Activated CD8-positive, alpha-beta T cell treated with anti-CD3 and anti-CD28 coated beads for 36 hours (primary cell): Measurements from ENCODE around the gene SNX18. TPM values are rescaled to one million over a fixed set of nuclear protein-coding genes. Genes with fewer than 3 reads are reported as not detected.
A peak's percentile ranks its signal among the peaks of the same experiment; 100 is the strongest.

Experiments
- ATAC-seq: fragments of 200-7000 bp; cut with Tn5 transposase; one replicate; pipeline ENCODE4 v1.10.0; 2021; ENCODE audit warnings: mild to moderate bottlenecking, moderate library complexity
- CTCF ChIA-PET: fragments of 350-600 bp; sonication (Branson Sonifier 250); formaldehyde crosslinking; loops from one replicate; lab custom pipeline; 2021; ENCODE audit warnings: antibody characterized with exemption; lab: Charles Lee
- POLR2A ChIA-PET: fragments of 350-600 bp; sonication (Branson Sonifier 250); formaldehyde crosslinking; loops from one replicate; lab custom pipeline; 2021; ENCODE audit warnings: antibody characterized with exemption; lab: Charles Lee
- DNase-seq: peaks from one replicate; pipeline ENCODE4 v3.0.0-alpha.2; 2020
- H3K27ac Mint-ChIP-seq: one replicate; pipeline ENCODE4 v1.8.0; 2021; ENCODE audit warnings: mild to moderate bottlenecking, mixed read lengths
- H3K27me3 Mint-ChIP-seq: one replicate; pipeline ENCODE4 v1.8.0; 2021; ENCODE audit warnings: mixed read lengths
- H3K36me3 Mint-ChIP-seq: one replicate; pipeline ENCODE4 v1.8.0; 2021; ENCODE audit warnings: low read depth, mixed read lengths
- H3K4me1 Mint-ChIP-seq: one replicate; pipeline ENCODE4 v1.8.0; 2021; ENCODE audit warnings: low read depth, mixed read lengths
- H3K4me3 Mint-ChIP-seq: one replicate; pipeline ENCODE4 v1.8.0; 2021; ENCODE audit warnings: mild to moderate bottlenecking, moderate library complexity, mixed read lengths
- H3K9me3 Mint-ChIP-seq: one replicate; pipeline ENCODE4 v1.8.0; 2021; ENCODE audit warnings: mixed read lengths
- CTCF ChIP-seq: fragments of 200-600 bp; IDR thresholded peaks from one replicate; pipeline ENCODE4 v1.8.0; 2022; ENCODE audit warnings: antibody characterized with exemption, mild to moderate bottlenecking
- intact Hi-C: fragments of 100-400 bp; cut with micrococcal nuclease; formaldehyde crosslinking; loops from one replicate; pipeline ENCODE4 v1.10.0; 2022
- total RNA-seq, 2 experiments: library from RNA; stranded (reverse); gene quantifications; one replicate each; pipeline ENCODE4 v1.2.3, GENCODE V29; 2021

SNX18 gene
- 1 to 10 TPM; 5.9 to 6.8 TPM for total RNA-seq

- Mint-ChIP-seq H3K4me3 (peak within 1 kb of the TSS; percentile 75), H3K4me1 (peaks cover 40% of the 10 kb centered on the region), H3K36me3 (peaks cover 8% of the 10 kb centered on the region), H3K9me3 (no peaks in the 10 kb centered on the region), H3K27ac (no peak within 1 kb of the TSS), H3K27me3 (peaks cover 2% of the 10 kb centered on the region)
- intact Hi-C loops, result loop anchor here (2.0 to 5.0 kb wide), 2 partner anchors 327 to 630 kb away; no protein-coding TSS in a partner anchor
- peak; percentile 91 for TF ChIP-seq CTCF
- peak; percentile 83 for ATAC-seq
- DNase-seq, result peak; percentile 90
- ChIA-PET POLR2A (interaction anchor here (0.9 to 1.3 kb wide), 3 partner anchors 112 to 385 kb away, joined by 3 to 4 read pairs (median 4); no protein-coding TSS in a partner anchor), CTCF (interaction anchor here (0.7 to 5.2 kb wide), 44 partner anchors 12 to 659 kb away, joined by 3 to 121 read pairs (median 4); partner anchors contain the start of gene GPX8)
These were observed at the start of gene SNX18 for GRCh38 chr5:54517512-54518145. SNX18 (plus strand) TSS chr5:54517759; CDS start chr5:54517953, 194 bp downstream.

- ChIA-PET POLR2A (no interaction called here), CTCF (interaction anchor here (3.7 kb wide), 1 partner anchor 19 kb away, joined by 20 read pairs; no protein-coding TSS in a partner anchor)
- ATAC-seq, result no peak
- DNase-seq, result no peak
- TF ChIP-seq CTCF, result no peak
- intact Hi-C loops, result no loop called here
- peaks cover 4% of the 10 kb centered on the region for H3K4me1 Mint-ChIP-seq
- H3K4me3 Mint-ChIP-seq, result peak overlapping the region; percentile 6
- H3K9me3 Mint-ChIP-seq, result peaks cover 2% of the 10 kb centered on the region
- no peaks in the 10 kb centered on the region for H3K36me3 Mint-ChIP-seq
- H3K27me3 Mint-ChIP-seq, result peaks cover 3% of the 10 kb centered on the region
- peak overlapping the region; percentile 50 for H3K27ac Mint-ChIP-seq
These were observed 47.9 kb upstream of the SNX18 start for GRCh38 chr5:54469622-54470021.

- ATAC-seq, result no peak
- no peak for TF ChIP-seq CTCF
- intact Hi-C loops, result no loop called here
- POLR2A ChIA-PET, result no interaction called here
- Mint-ChIP-seq H3K36me3 (no peaks in the 10 kb centered on the region), H3K27ac (no peak overlapping the region), H3K4me3 (no peak overlapping the region), H3K27me3 (peaks cover 3% of the 10 kb centered on the region), H3K4me1 (peaks cover 4% of the 10 kb centered on the region), H3K9me3 (peaks cover 2% of the 10 kb centered on the region)
- no peak for DNase-seq
- CTCF ChIA-PET, result interaction anchor here (3.7 kb wide), 1 partner anchor 19 kb away, joined by 20 read pairs; no protein-coding TSS in a partner anchor
These were observed 47.4 kb upstream of the SNX18 start for GRCh38 chr5:54470128-54470527.

GRCh38 chr5:54470677-54471076, 46.9 kb upstream of the SNX18 start:
- no peak overlapping the region for H3K27ac Mint-ChIP-seq
- CTCF ChIA-PET, result interaction anchor here (3.7 kb wide), 1 partner anchor 18 kb away, joined by 20 read pairs; no protein-coding TSS in a partner anchor
- no peaks in the 10 kb centered on the region for H3K36me3 Mint-ChIP-seq
- TF ChIP-seq CTCF, result no peak
- H3K4me3 Mint-ChIP-seq, result no peak overlapping the region
- DNase-seq, result no peak
- intact Hi-C loops, result no loop called here
- POLR2A ChIA-PET, result no interaction called here
- H3K9me3 Mint-ChIP-seq, result peaks cover 2% of the 10 kb centered on the region
- peaks cover 3% of the 10 kb centered on the region for H3K27me3 Mint-ChIP-seq
- peaks cover 4% of the 10 kb centered on the region for H3K4me1 Mint-ChIP-seq
- ATAC-seq, result no peak

- Mint-ChIP-seq H3K4me1 (peaks cover 4% of the 10 kb centered on the region), H3K36me3 (no peaks in the 10 kb centered on the region), H3K27me3 (peaks cover 3% of the 10 kb centered on the region), H3K9me3 (peaks cover under 1% of the 10 kb centered on the region), H3K4me3 (no peak overlapping the region), H3K27ac (no peak overlapping the region)
- ATAC-seq, result no peak
- intact Hi-C loops, result no loop called here
- no peak for DNase-seq
- CTCF ChIA-PET, result interaction anchor here (0.8 to 3.7 kb wide), 2 partner anchors 18 to 675 kb away, joined by 4 to 20 read pairs; no protein-coding TSS in a partner anchor
- TF ChIP-seq CTCF, result no peak
- POLR2A ChIA-PET, result no interaction called here
These were observed 46.2 kb upstream of the SNX18 start for GRCh38 chr5:54471398-54471797.
